Kasumi-1 (cell line): ENCODE results near the gene BTD.

Source experiments
- DNase-seq, 2 experiments: peaks; one replicate each; lab custom pipeline; 2025; lab: John Stamatoyannopoulos, UW

The BTD gene

DNA sequence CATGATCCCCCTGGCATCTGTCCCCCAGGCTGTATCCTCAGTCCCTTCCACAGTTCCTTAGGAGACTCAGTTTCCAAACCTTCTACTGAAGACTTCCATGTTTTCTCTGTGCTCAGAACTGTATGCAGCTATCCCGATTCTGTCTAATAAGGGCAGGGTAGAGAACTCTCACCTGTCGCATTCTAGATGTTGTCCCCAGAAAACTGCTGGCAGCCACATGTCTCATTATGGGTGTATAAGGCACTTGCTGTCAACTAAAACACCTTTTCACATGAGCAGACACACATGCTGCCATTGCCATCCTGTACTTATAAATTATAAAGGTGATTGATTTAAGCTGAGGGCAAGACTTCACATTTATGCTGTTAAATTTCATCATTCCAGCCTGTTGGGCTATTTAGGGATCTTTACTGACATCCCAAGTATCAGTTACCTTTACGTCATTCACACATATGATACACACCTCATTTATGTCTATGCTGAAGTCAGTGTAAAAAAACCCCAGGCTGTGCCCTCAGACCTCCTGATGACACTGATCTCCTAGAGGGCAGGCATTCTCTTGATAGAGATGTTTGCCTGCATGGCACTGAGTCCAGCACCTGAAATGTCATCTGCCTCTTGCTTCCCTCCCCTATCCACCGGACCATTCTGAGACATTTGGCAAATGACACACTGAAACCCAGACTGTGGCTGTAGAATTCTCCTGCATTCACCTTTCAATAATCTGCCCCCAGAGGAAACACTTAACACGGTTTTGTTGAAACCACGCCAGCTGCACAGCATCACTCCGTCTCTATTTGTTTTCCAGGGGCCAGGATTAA is 35.8 kb downstream of the BTD start:
- DNase-seq: no peak

DNA sequence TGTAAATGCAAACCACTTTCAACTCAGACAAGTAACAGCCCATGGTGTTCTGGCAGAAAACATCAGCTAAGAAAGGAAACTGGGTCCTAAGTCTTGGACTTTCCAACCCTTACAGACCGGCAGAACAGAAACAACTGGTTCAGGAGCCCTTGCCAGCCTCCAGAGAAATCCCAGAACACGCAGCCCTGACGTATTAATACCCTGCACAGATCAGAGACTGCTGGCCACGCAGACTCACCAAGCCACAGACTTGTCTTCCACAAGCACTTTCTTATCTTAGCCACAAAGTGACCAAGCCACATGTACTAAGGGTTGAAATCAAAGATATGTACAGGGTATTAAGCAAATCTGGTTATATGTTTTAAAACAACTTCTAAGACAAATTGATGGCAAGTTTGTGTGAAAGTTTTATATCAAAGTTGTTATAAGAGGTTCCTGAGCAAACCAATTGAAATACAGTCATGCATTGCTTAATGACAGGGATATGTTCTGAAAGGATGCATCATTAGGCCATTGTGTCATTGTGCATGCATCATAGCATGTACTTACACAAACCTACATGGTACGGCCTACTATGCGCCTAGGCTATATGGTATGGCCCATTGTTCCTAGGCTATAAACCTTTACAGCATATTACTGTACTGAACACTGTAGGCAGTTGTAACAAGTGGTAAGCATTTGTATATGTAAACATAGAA is 36.8 kb downstream of the BTD start:
- DNase-seq: no peak

DNA sequence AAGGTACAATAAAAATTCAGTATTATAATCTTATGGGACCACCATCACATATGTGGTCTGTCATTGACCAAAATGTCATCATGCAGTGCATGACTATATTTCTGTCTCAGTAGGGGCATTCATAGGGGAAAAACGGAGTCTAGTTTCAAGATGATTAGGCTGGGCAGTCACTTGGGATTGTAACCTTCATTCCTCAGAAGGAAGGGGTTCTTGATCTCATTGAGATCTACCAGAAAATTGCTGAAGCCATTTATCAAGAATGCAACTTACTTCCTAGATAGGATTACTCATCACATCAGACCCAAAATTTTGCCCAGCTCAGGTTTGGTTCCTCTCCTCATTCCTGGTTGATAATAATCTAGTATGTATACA is 37.3 kb downstream of the BTD start:
- DNase-seq: no peak

- no peak for DNase-seq
Observed at GRCh38 chr3:15645246-15645645, 43.7 kb downstream of the BTD start.

DNA sequence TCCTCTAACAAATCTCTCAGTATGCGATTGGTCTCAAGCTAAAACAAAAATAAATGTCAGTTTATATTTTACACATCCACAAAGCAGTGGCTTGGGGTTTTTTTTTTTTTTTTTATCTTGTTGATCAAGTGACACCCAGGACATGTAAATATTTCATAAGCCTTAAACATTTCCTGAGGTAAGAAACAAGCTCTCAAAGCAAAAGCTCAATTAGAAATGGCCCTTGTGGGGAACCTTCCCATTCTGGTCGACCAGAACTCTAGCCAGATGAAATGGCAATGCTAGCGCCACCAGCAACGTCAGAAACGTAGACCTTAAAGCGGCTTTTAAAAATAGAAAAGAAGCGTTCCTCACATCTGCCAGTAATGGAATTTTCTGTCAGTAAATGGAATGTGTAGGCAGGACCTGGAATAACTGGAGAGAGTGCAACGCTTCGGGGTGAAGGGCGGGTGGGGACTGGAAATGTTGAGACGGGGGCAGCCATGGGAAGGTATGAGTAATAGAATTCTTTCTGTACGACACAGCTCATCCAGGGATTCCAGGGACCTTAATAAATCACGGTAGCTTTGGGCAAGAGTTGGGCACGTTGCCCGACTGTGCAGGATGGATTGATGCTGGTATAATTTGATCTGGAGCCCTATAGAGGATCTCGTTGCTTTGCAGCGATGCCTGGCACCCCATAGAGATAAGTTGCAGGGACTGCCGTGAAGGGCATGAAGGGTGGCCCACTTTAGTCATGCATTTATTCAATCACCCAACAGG is 44.4 kb downstream of the BTD start:
- no peak for DNase-seq

DNA sequence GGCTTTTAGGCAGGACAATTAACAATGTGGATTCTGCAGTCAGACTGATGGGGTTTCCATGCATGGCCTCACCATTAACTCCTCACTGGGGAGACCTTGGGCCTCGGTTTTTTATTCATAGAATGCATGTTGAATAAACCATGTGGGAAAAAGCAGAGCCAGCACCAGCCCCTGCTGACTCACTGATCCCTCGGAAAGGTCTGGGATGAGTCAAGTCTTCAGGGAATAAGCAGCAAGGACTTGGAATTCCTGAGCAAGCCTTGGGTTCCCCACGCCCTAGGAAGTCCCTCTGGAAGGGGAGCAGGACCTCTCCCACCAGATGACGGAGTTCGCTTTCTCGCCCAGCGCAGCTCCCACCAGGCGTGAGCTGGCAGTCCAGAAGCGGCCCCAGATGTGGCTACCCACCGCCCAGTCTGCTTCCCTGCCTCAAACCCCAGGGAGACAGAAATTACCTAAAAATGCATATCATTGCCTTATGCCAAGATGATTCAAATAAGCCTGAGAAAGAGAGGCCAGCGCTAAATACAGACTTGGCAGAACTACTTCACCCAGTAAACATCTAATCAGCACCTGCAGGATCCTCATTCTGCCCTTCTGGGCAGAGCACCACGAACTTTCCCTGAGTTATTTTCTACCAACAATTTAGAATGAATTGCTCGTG is 45.4 kb downstream of the BTD start:
- DNase-seq: no peak

DNA sequence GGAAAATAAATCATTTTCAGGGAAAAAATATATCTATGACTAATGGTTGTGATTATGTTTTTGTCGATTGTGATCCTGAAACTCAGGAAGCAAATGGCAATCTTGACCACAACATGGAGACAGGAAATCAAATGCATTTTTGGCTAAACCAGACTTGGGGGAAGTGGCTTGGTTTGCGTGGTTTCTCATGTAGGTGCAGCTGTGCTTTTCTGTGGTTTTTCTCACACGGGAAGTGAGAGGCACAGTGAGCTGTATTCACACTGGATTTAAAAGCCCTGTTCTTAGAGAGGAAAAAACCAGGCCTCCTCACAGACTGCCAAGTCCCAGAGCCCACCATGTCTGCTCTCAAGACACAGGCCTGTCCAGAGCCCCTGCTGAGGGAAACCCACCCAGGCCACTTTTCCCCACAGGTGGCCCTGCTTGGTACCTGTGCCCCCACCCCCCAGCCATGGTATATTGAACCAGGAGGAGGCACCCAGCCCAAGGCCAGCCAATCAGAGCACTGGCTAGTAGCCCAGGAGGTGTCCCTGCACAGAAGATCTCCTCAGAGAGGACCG is 46.1 kb downstream of the BTD start:
- peak; percentile 57 to 66 for DNase-seq

DNA sequence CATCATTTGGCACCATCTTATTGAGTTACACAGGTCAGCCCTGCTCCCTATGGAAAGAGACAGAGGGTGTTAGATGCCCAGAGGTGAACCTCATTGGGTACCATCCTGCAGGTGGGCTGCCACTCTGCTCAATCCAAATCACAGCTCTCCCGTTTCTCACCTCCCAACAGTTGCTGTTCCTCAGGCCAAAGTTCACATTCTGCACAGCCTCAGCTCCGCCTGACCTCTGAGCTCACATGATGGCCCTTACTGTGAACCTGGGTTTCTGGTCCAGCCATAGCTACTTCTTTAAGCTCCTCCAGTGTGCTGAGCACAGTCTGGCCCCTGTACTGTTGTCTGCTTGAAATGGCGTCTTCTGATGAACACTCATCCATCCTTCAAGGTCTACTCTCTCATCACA is 47.8 kb downstream of the BTD start:
- no peak for DNase-seq

DNA sequence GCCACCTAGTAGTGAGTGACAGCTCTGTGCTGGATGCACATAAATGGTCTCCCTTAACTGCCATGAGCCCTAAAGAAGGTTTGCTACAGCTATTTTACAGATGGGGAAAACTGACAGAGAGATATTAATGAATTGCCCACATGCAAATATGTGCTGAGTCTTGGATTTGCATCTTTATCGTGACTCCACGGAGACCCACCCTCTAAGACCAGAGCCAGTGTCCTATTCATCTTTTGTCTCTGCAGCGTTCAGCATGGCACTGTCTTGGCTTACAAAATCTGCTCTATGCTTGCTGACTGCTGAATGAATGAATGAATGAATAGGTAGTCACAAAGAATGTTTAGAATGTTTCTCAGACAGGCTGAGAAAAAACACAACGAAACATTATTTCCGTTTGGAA is 48.3 kb downstream of the BTD start:
- no peak for DNase-seq

DNA sequence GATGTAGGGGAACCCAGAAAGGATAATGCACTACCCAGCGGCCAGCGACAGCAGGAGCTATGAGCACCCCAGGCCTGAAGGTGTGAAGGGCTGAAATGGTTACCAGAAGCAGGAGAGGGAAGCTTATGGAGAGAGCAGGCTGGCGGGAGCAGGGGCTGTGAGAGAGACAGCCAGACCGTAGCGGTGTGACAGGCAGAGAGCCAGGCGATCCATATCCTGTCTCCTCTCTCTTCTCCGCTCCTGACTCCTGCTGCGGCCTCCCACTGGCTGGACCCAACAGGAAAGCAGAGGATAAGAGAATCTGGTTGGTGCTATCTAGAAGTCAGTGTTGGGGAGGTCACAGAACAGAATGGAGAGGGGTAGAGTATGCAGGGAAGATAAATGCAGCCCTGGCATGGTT is 49.9 kb downstream of the BTD start:
- DNase-seq: no peak

GRCh38 chr3:15653321-15653720 is 51.8 kb downstream of the BTD start:
- DNase-seq: no peak

GRCh38 chr3:15654127-15654526 is 52.6 kb downstream of the BTD start:
- DNase-seq: no peak

DNA sequence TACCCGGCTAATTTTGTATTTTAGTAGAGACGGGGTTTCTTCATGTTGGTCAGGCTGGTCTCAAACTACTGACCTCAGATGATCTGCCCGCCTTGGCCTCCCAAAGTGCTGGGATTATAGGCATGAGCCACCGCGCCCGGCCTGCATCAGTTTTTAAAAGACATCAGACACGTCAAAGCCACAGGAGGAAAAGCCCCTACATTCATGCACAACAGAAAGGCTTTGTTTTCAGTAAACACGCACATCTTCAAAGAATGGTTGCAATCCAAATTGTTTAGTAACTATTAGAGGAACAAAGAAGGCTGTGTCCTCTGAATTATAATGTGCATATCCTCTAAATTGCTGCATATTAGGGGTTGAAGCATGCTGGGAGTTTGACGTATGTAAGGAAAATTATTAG is 53.3 kb downstream of the BTD start:
- DNase-seq: no peak

GRCh38 chr3:15656342-15656741 is 54.8 kb downstream of the BTD start:
- no peak for DNase-seq

DNA sequence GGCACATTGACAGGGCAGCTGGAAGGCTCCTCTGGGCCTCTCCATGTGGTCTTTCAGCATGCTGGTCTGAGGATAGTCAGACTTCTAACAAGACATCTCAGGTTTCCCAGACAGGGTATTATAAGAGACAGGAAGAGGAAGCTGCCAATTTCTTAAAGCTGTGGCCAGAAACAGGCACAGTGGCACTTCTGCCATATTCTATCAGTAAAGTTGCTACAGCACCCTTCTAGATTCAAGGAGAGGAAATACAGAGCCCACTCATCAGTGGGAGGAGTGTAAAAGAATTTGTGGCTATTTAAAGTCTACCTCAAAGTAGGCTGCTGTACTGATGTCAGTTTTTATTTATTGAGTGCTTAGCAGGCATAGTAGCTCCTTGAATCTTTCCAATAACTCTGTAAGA is 55.5 kb downstream of the BTD start:
- peak; percentile 93 to 94 for DNase-seq

DNA sequence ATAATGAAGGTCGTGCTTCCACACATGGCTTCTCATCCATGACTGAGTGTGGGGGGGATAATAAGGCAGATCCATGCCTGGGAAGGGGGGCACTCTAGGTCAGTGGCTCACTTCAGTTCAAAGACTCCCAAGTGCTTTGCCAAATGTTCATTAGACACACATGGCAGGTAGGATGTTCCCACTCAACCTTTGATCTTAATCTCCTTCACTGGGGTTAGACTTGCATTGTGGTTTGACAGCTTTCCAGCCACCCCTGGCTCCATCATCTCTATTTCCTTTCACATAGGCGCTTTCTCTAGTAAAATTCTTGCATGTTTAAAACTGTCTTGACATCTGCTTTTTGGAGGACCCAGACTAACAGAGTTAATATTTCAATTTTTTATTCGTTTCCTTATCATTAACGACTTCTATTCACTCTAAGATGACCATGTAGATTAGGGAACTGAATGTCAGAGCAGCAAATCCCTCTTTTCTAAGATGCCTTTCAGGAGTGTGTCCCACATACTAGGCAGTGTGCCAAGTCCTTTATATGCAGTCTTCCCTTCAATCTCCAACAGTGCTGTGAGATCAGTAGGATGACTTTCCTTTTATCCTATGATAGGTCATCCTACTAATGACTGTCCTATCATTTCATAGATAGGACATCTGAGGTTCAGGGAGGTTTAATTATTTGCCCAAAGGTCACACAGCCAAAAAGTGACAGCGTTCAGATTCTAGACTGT is 57.9 kb downstream of the BTD start:
- no peak for DNase-seq

- DNase-seq: no peak
Observed at GRCh38 chr3:15660055-15660935, 58.8 kb downstream of the BTD start.

DNA sequence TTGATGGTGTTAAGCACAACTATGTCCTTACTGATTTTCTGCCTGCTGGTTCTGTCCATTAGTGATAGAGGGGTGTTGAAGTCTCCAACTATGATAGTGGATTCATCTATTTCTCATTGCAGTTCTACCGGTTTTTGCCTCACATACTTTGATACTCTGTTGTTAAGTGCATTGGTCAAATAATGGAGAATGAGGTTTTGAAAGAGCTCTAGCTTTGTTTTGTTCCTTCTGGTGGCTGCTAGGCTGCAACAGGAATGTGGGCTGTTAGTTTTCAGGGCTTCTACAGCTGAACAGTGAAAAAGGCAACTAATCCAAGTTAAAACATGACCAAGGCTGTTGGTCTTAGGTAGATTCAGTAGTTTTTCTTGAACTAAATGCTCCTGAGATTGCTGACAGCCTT is 62.6 kb downstream of the BTD start:
- no peak for DNase-seq

GRCh38 chr3:15665510-15666150 is 64.1 kb downstream of the BTD start:
- DNase-seq: no peak

- no peak for DNase-seq
Observed at GRCh38 chr3:15666277-15666676, 64.7 kb downstream of the BTD start.
